Measurements from ENCODE around the gene CPOX. TPM values are rescaled to one million over a fixed set of nuclear protein-coding genes. Genes with fewer than 3 reads are reported as not detected.

CPOX gene
- total and polyA plus RNA-seq, 2 donors: 17.2 to 28.6 TPM

- Histone ChIP-seq H3K4me1 (ENCODE audit: control insufficient read depth in 2 of 2, insufficient read depth in 2 of 2, low read length in 2 of 2) (peaks cover 5 to 7% of the 10 kb centered on the region in 2 donors), H3K36me3 (ENCODE audit: control insufficient read depth in 2 of 2, insufficient read depth in 2 of 2, low read length in 1 of 2) (peaks cover 15 to 40% of the 10 kb centered on the region in 2 donors), H3K27ac (ENCODE audit: low read depth in 1 of 2, low read length in 1 of 2) (no peak overlapping the region), H3K4me3 (ENCODE audit: low read length in 2 of 2) (no peak overlapping the region), H3K9me3 (ENCODE audit: control insufficient read depth in 2 of 2, insufficient read depth in 1 of 2, low read length in 1 of 2) (no peaks in the 10 kb centered on the region), H3K27me3 (ENCODE audit: control insufficient read depth in 2 of 2, insufficient read depth in 1 of 2, low read length in 1 of 2) (no peaks in the 10 kb centered on the region)
- DNase-seq (ENCODE audit: low read depth in 6 of 9, low spot score in 9 of 9): no peak
- 94% methylated on average over 2 of the region's 2 CpGs for WGBS
Observed at GRCh38 chr3:98587654-98588053, 5.8 kb downstream of the CPOX start.

GRCh38 chr3:98584547-98584946 lies 8.9 kb downstream of the CPOX start:
- DNase-seq (ENCODE audit: low read depth in 6 of 9, low spot score in 9 of 9): no peak
- Histone ChIP-seq H3K4me1 (ENCODE audit: control insufficient read depth in 2 of 2, insufficient read depth in 2 of 2, low read length in 2 of 2) (no peaks in the 10 kb centered on the region), H3K36me3 (ENCODE audit: control insufficient read depth in 2 of 2, insufficient read depth in 2 of 2, low read length in 1 of 2) (peaks cover 19 to 47% of the 10 kb centered on the region in 2 donors), H3K27me3 (ENCODE audit: control insufficient read depth in 2 of 2, insufficient read depth in 1 of 2, low read length in 1 of 2) (no peaks in the 10 kb centered on the region), H3K9me3 (ENCODE audit: control insufficient read depth in 2 of 2, insufficient read depth in 1 of 2, low read length in 1 of 2) (no peaks in the 10 kb centered on the region), H3K4me3 (ENCODE audit: low read length in 2 of 2) (no peak overlapping the region), H3K27ac (ENCODE audit: low read depth in 1 of 2, low read length in 1 of 2) (no peak overlapping the region)
- WGBS: 99% methylated on average over 2 of the region's 2 CpGs

- no peak for DNase-seq (ENCODE audit: low read depth in 6 of 9, low spot score in 9 of 9)
- Histone ChIP-seq H3K27ac (ENCODE audit: low read depth in 1 of 2, low read length in 1 of 2) (no peak overlapping the region), H3K4me3 (ENCODE audit: low read length in 2 of 2) (no peak overlapping the region), H3K27me3 (ENCODE audit: control insufficient read depth in 2 of 2, insufficient read depth in 1 of 2, low read length in 1 of 2) (no peaks in the 10 kb centered on the region), H3K36me3 (ENCODE audit: control insufficient read depth in 2 of 2, insufficient read depth in 2 of 2, low read length in 1 of 2) (peaks cover 19 to 49% of the 10 kb centered on the region in 2 donors), H3K4me1 (ENCODE audit: control insufficient read depth in 2 of 2, insufficient read depth in 2 of 2, low read length in 2 of 2) (no peaks in the 10 kb centered on the region), H3K9me3 (ENCODE audit: control insufficient read depth in 2 of 2, insufficient read depth in 1 of 2, low read length in 1 of 2) (no peaks in the 10 kb centered on the region)
- WGBS: 97% methylated on average over 4 of the region's 4 CpGs
Observed at GRCh38 chr3:98583766-98584165, 9.6 kb downstream of the CPOX start.

- no peaks in the 10 kb centered on the region for H3K4me1 ChIP-seq (ENCODE audit: control insufficient read depth in 2 of 2, insufficient read depth in 2 of 2, low read length in 2 of 2)
- DNase-seq (ENCODE audit: low read depth in 6 of 9, low spot score in 9 of 9): no peak
- WGBS: 99% methylated on average over 1 of the region's 1 CpG
- H3K4me3 ChIP-seq (ENCODE audit: low read length in 2 of 2): no peak overlapping the region
- H3K36me3 ChIP-seq (ENCODE audit: control insufficient read depth in 2 of 2, insufficient read depth in 2 of 2, low read length in 1 of 2): peaks cover 23 to 43% of the 10 kb centered on the region in 2 donors
- H3K9me3 ChIP-seq (ENCODE audit: control insufficient read depth in 2 of 2, insufficient read depth in 1 of 2, low read length in 1 of 2): no peaks in the 10 kb centered on the region
- no peak overlapping the region for H3K27ac ChIP-seq (ENCODE audit: low read depth in 1 of 2, low read length in 1 of 2)
- H3K27me3 ChIP-seq (ENCODE audit: control insufficient read depth in 2 of 2, insufficient read depth in 1 of 2, low read length in 1 of 2): no peaks in the 10 kb centered on the region
Observed at GRCh38 chr3:98582042-98582441, 11.4 kb downstream of the CPOX start.

- Histone ChIP-seq H3K4me1 (ENCODE audit: control insufficient read depth in 2 of 2, insufficient read depth in 2 of 2, low read length in 2 of 2) (no peaks in the 10 kb centered on the region), H3K4me3 (ENCODE audit: low read length in 2 of 2) (no peak overlapping the region), H3K36me3 (ENCODE audit: control insufficient read depth in 2 of 2, insufficient read depth in 2 of 2, low read length in 1 of 2) (peaks cover 25 to 44% of the 10 kb centered on the region in 2 donors), H3K9me3 (ENCODE audit: control insufficient read depth in 2 of 2, insufficient read depth in 1 of 2, low read length in 1 of 2) (no peaks in the 10 kb centered on the region), H3K27me3 (ENCODE audit: control insufficient read depth in 2 of 2, insufficient read depth in 1 of 2, low read length in 1 of 2) (no peaks in the 10 kb centered on the region), H3K27ac (ENCODE audit: low read depth in 1 of 2, low read length in 1 of 2) (no peak overlapping the region)
- DNase-seq (ENCODE audit: low read depth in 6 of 9, low spot score in 9 of 9): no peak
- 97% methylated on average over 1 of the region's 1 CpG for WGBS
Observed at GRCh38 chr3:98581474-98581873, 11.9 kb downstream of the CPOX start.

GRCh38 chr3:98580401-98581386 lies 12.7 kb downstream of the CPOX start:
- Histone ChIP-seq H3K9me3 (ENCODE audit: control insufficient read depth in 2 of 2, insufficient read depth in 1 of 2, low read length in 1 of 2) (no peaks in the 10 kb centered on the region), H3K4me1 (ENCODE audit: control insufficient read depth in 2 of 2, insufficient read depth in 2 of 2, low read length in 2 of 2) (no peaks in the 10 kb centered on the region), H3K27ac (ENCODE audit: low read depth in 1 of 2, low read length in 1 of 2) (no peak overlapping the region), H3K36me3 (ENCODE audit: control insufficient read depth in 2 of 2, insufficient read depth in 2 of 2, low read length in 1 of 2) (peaks cover 21 to 40% of the 10 kb centered on the region in 2 donors), H3K4me3 (ENCODE audit: low read length in 2 of 2) (no peak overlapping the region), H3K27me3 (ENCODE audit: control insufficient read depth in 2 of 2, insufficient read depth in 1 of 2, low read length in 1 of 2) (no peaks in the 10 kb centered on the region)
- WGBS: 98% methylated on average over 8 of the region's 8 CpGs
- no peak for DNase-seq (ENCODE audit: low read depth in 6 of 9, low spot score in 9 of 9)

- 92% methylated on average over 4 of the region's 4 CpGs for WGBS
- Histone ChIP-seq H3K36me3 (ENCODE audit: control insufficient read depth in 2 of 2, insufficient read depth in 2 of 2, low read length in 1 of 2) (peaks cover 15 to 32% of the 10 kb centered on the region in 2 donors), H3K9me3 (ENCODE audit: control insufficient read depth in 2 of 2, insufficient read depth in 1 of 2, low read length in 1 of 2) (no peaks in the 10 kb centered on the region), H3K4me3 (ENCODE audit: low read length in 2 of 2) (no peak overlapping the region), H3K27me3 (ENCODE audit: control insufficient read depth in 2 of 2, insufficient read depth in 1 of 2, low read length in 1 of 2) (no peaks in the 10 kb centered on the region), H3K4me1 (ENCODE audit: control insufficient read depth in 2 of 2, insufficient read depth in 2 of 2, low read length in 2 of 2) (no peaks in the 10 kb centered on the region), H3K27ac (ENCODE audit: low read depth in 1 of 2, low read length in 1 of 2) (no peak overlapping the region)
- no peak for DNase-seq (ENCODE audit: low read depth in 6 of 9, low spot score in 9 of 9)
Observed at GRCh38 chr3:98577178-98577895, 16.1 kb downstream of the CPOX start.

GRCh38 chr3:98574132-98574531 lies 19.3 kb downstream of the CPOX start:
- Histone ChIP-seq H3K27ac (ENCODE audit: low read depth in 1 of 2, low read length in 1 of 2) (no peak overlapping the region), H3K4me1 (ENCODE audit: control insufficient read depth in 2 of 2, insufficient read depth in 2 of 2, low read length in 2 of 2) (no peaks in the 10 kb centered on the region), H3K36me3 (ENCODE audit: control insufficient read depth in 2 of 2, insufficient read depth in 2 of 2, low read length in 1 of 2) (peaks cover 7 to 14% of the 10 kb centered on the region in 2 donors), H3K4me3 (ENCODE audit: low read length in 2 of 2) (no peak overlapping the region), H3K27me3 (ENCODE audit: control insufficient read depth in 2 of 2, insufficient read depth in 1 of 2, low read length in 1 of 2) (no peaks in the 10 kb centered on the region), H3K9me3 (ENCODE audit: control insufficient read depth in 2 of 2, insufficient read depth in 1 of 2, low read length in 1 of 2) (no peaks in the 10 kb centered on the region)
- DNase-seq (ENCODE audit: low read depth in 6 of 9, low spot score in 9 of 9): no peak
- WGBS: 97% methylated on average over 6 of the region's 6 CpGs

GRCh38 chr3:98573181-98573728 lies 20.2 kb downstream of the CPOX start:
- 49% methylated on average over 2 of the region's 2 CpGs for WGBS
- H3K27ac ChIP-seq (ENCODE audit: low read depth in 1 of 2, low read length in 1 of 2): no peak overlapping the region
- no peak overlapping the region for H3K4me3 ChIP-seq (ENCODE audit: low read length in 2 of 2)
- H3K27me3 ChIP-seq (ENCODE audit: control insufficient read depth in 2 of 2, insufficient read depth in 1 of 2, low read length in 1 of 2): no peaks in the 10 kb centered on the region
- H3K4me1 ChIP-seq (ENCODE audit: control insufficient read depth in 2 of 2, insufficient read depth in 2 of 2, low read length in 2 of 2): no peaks in the 10 kb centered on the region
- peaks cover 7 to 8% of the 10 kb centered on the region in 2 donors for H3K36me3 ChIP-seq (ENCODE audit: control insufficient read depth in 2 of 2, insufficient read depth in 2 of 2, low read length in 1 of 2)
- no peaks in the 10 kb centered on the region for H3K9me3 ChIP-seq (ENCODE audit: control insufficient read depth in 2 of 2, insufficient read depth in 1 of 2, low read length in 1 of 2)
- peak in 1 of 9 donors; percentile 51 for DNase-seq (ENCODE audit: low read depth in 6 of 9, low spot score in 9 of 9)
